ENCODE measurements around the gene KIAA0232. TPM values are rescaled to one million over a fixed set of nuclear protein-coding genes. Genes with fewer than 3 reads are reported as not detected.

The KIAA0232 gene
- total RNA-seq, 1 experiment from 2014 or later: 28.5 TPM

DNA sequence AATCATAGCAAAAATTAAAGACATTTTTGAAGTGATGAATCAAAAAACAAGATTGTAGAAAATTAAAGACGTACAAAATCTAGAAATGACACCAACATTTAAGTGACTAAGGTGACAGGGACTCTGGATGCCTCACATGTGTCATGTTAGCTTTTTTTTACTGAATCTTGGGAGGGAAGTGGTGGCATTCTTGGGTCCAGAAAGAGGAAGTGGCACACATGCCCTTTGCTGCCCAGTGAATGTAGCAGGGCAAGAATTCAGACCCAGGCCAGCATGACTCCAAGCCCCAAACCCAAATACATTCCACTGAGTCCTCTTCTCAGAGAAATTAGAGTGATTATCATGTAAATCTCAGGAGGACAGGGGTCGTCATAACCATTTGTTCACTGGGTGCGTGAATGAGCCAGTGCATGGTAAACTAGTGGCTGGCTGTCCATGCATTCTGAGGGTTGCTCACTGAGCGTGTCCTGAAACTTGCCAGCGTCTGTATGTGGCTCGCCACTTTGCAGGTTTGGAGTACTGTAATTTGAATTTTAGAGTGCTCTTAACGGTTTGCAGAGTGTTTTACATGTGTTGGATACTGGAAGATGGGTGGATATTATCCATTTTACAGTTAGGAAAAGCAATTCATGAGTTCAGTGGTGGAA lies 71.7 kb downstream of the KIAA0232 start:
- no peak overlapping the region for H2AFZ ChIP-seq (ENCODE audit: low read length)
- no peaks in the 10 kb centered on the region for H3K27me3 Mint-ChIP-seq (ENCODE audit: low read depth)

More for the DNA sequence above, 71.7 kb downstream of the KIAA0232 start:
- Histone ChIP-seq H3K27me3 (ENCODE audit: insufficient read depth, low read length) (no peaks in the 10 kb centered on the region), H3T11ph (ENCODE audit: low read length) (no peak overlapping the region), H3K4ac (ENCODE audit: low read depth, low read length) (no peak overlapping the region), H3K18ac (ENCODE audit: insufficient read length, low read depth, low read length) (no peak overlapping the region), H3K79me2 (ENCODE audit: insufficient read depth, low read length) (0 out of 2 replicates have a peak, but pooled peaks cover 2% of the 10 kb centered on the region), H3K4me2 (ENCODE audit: insufficient read depth, insufficient read length, low read length) (peak overlapping the region; percentile 21), H2BK15ac (ENCODE audit: low read depth, low read length) (no peak overlapping the region), H4K5ac (ENCODE audit: insufficient read length, low read depth, low read length) (no peak overlapping the region), H4K91ac (ENCODE audit: insufficient read length, low read depth, low read length) (no peak overlapping the region), H2BK20ac (ENCODE audit: low read depth, low read length, poor library complexity, severe bottlenecking) (no peak overlapping the region), H4K8ac (replicated peaks; ENCODE audit: insufficient read length, low read depth, low read length) (no peak overlapping the region), H3K23ac (ENCODE audit: insufficient read length, low read depth, low read length) (no peak overlapping the region), H3K27ac (ENCODE audit: insufficient read length, low read depth, low read length) (no peak overlapping the region), H3K9me3 (ENCODE audit: control insufficient read depth, low read depth, low read length) (peaks cover 8% of the 10 kb centered on the region), H3K23me2 (ENCODE audit: insufficient read length, low read depth, low read length, poor library complexity, severe bottlenecking) (no peaks in the 10 kb centered on the region), H3K4me1 (ENCODE audit: insufficient read depth, low read length) (peaks cover 2% of the 10 kb centered on the region; the same call in 1 of the 2 replicates), H3K79me1 (ENCODE audit: insufficient read depth, low read depth, low read length, poor library complexity, severe bottlenecking) (no peaks in the 10 kb centered on the region), H2BK120ac (ENCODE audit: low read depth, low read length, poor library complexity, severe bottlenecking) (no peak overlapping the region), H3K9ac (ENCODE audit: extremely low read depth, insufficient read length, low read length) (no peak overlapping the region), H4K20me1 (ENCODE audit: control insufficient read depth, insufficient read depth, insufficient read length) (no peaks in the 10 kb centered on the region), H2BK5ac (ENCODE audit: insufficient read length, low read length) (no peak overlapping the region), H2AK5ac (ENCODE audit: insufficient read length, low read length) (no peak overlapping the region), H2BK12ac (ENCODE audit: insufficient read length, low read depth, low read length) (no peak overlapping the region), H3K56ac (ENCODE audit: insufficient read length, low read depth, low read length) (no peak overlapping the region), H3K14ac (ENCODE audit: insufficient read depth, low read length) (no peak overlapping the region)
- H3K9me3 Mint-ChIP-seq: peaks cover 6 to 12% of the 10 kb centered on the region in 2 experiments; a peak in 4 of 5 replicates
- no peak for DNase-seq
- TF ChIP-seq, protein P1, sequence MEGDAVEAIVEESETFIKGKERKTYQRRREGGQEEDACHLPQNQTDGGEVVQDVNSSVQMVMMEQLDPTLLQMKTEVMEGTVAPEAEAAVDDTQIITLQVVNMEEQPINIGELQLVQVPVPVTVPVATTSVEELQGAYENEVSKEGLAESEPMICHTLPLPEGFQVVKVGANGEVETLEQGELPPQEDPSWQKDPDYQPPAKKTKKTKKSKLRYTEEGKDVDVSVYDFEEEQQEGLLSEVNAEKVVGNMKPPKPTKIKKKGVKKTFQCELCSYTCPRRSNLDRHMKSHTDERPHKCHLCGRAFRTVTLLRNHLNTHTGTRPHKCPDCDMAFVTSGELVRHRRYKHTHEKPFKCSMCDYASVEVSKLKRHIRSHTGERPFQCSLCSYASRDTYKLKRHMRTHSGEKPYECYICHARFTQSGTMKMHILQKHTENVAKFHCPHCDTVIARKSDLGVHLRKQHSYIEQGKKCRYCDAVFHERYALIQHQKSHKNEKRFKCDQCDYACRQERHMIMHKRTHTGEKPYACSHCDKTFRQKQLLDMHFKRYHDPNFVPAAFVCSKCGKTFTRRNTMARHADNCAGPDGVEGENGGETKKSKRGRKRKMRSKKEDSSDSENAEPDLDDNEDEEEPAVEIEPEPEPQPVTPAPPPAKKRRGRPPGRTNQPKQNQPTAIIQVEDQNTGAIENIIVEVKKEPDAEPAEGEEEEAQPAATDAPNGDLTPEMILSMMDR (conservative IDR thresholded peaks at IDR 0.05): no peak
- H3K27ac Mint-ChIP-seq: peak overlapping the region in 2 of 3 experiments; percentile 12 to 25; a peak in 1 of 7 replicates
- H3K36me3 Mint-ChIP-seq (ENCODE audit: insufficient read depth in 1 of 3, low read depth in 3 of 3): peaks cover 29 to 39% (median 38%) of the 10 kb centered on the region in 3 experiments
- peaks cover 15 to 24% of the 10 kb centered on the region in 2 experiments for H3K4me1 Mint-ChIP-seq
- no CpG with 5 or more reads among the region's 7 CpGs for WGBS (ENCODE audit: extremely low coverage, insufficient read length, low lambda C conversion rate)
- no peak overlapping the region for H3K4me3 Mint-ChIP-seq

Data from H9 (cell line).